ENCODE measurements around the gene TIMM9. TPM values are rescaled to one million over a fixed set of nuclear protein-coding genes. Genes with fewer than 3 reads are reported as not detected.

The TIMM9 gene
- 68.2 and 85.0 TPM in 2 replicates for total RNA-seq

DNA sequence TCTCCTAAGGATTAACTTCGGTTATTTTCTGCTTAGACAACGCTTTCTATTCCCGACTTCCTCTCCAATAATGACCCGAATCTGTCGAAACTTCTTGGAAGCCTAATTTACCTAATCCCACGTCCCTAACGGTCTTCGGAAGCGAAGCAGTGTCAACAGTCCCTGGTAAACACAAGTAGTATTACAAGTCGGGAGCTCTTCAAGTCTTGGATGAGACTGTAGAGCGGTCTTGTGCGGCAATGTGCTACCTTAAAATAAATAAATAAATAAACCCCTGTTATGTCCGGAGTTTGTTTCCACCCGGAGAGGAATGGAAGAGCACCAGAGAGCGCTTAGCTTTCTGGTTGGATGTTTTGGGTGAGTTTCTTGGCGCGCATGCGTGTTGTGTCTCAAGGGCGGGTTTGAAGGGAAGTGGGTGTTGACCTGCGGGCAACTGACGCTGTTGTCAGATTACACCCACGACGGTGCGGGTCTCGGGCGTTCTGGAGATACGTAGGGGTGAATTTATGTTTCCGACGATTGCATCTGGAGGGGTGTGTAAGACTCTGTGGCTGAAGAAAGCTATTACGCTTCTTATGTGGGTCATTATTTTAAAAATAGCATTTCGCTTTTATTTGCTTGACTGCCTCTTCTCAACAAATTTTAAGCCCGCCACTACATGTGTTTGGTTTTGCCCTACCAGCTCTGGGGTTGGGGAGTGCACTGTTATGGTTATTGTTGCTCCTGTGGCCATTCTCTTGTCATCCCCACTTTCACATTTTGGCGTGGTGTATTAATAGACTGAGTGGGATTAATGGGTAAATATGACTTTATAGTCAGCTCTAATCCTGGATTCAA is at the start of gene TIMM9, which contains the start of gene KIAA0586:
Gene TIMM9 (minus strand): TSS at position 251 of the 837 bp plus-strand sequence. CDS start 15,586 bp downstream, outside the sequence.
Gene KIAA0586 (plus strand): TSS at position 439 of the 837 bp plus-strand sequence. CDS start 546 bp downstream, outside the sequence.

DNA sequence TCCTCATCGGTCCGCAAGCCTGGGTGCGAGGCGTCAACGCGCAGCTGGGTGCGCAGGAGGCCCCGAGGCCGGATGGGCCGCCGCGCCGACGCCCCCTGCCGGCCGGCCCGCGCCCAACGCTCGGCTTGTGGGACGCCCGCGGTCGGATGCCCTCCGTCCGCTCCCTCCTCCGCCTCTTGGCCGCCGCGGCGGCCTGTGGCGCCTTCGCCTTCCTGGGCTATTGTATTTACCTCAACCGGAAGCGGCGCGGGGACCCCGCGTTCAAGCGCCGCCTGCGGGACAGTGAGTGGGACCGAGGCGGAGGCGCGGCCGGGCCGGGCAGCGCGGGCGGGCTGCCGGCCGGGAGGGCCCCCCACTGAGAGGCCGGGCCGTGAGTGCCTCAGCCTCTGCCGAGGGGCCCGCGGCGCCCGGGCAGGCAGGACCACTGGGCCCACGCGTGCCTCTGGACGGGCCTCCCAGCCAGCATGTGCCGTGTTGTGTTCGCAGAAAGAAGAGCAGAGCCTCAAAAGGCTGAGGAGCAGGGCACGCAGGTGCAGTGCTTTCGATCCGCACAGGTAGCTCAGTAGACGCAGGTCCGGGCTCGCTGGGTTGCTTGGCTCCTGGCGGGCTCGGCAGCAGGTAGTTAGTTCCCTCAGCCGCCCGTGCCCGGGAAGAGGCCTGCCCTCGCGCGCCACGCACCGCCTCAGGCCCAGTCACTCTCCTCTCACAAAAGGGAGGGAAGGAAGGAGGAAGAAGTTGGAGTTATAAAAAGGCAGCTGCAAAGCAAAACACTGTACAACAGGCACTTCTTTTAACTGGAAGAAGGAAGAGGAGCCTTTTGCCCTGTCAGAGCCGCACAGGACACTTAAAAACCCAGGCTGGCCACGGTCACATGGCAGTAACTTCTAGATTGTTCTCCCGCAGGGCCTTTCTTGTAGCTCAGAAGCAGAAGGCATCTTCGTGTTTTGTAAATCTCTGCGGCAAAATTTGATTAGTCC is 31.2 kb downstream of the TIMM9 start, which contains the start of gene TOMM20L:
Gene TOMM20L (plus strand): TSS at position 119 of the 977 bp plus-strand sequence. CDS start 28 bp downstream, at position 147.

Other genes starting within 250 kb of the TIMM9 start
- 52.1 and 80.7 TPM in 2 replicates for gene ACTR10, start 227.4 kb downstream of the TIMM9 start, total RNA-seq
- 138 and 160 TPM in 2 replicates for gene PSMA3, start 182.7 kb downstream of the TIMM9 start, total RNA-seq
- 3.0 and 8.6 TPM in 2 replicates for gene ARID4A, start 129.0 kb downstream of the TIMM9 start, total RNA-seq
- not detected in 2 replicates for gene TOMM20L, start 31.6 kb downstream of the TIMM9 start, total RNA-seq
- gene KIAA0586, start 188 bp upstream of the TIMM9 start, total RNA-seq: 17.3 and 31.9 TPM in 2 replicates
- 0.29 and 2.1 TPM in 2 replicates for gene DACT1, start 210.4 kb upstream of the TIMM9 start, total RNA-seq